ENCODE measurements around the gene EHMT2.

The EHMT2 gene

DNA sequence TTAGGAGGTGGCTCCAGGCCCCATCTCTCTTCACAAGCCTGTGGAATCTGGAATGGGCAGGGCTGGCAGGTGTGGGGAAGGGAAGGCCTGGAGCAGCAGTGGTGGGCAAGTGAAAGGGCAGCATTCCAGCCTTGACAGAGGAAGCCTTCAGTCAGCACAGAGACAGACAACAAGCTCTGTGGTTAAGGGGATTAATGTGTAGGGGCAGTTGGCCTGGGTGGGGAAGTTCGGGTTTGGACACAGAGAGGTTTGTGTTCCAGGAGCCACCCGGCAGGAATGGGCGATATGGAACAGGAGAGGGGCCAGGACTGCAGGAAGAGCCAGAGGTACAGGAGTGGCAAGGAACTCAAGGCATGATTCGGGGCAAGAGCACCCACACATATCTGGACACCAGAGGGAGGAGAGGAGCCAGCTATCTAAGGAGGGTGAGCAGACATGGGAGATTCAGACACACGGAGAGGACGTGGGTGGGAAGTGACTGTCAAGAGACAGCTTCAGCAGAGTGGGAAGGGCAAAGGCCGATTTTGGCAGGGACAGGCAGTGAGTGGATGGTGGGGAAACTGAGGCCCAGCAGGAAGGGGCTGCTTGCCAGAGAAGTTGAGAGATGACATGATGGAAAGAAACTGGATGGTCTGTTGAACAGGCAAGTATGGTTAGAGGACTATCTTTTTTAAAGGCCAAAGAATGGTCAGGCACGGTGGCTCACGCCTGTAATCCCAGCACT is 16.2 kb downstream of the EHMT2 start:
- no peak overlapping the region for H3K4me3 ChIP-seq (ENCODE audit: low read depth in 1 of 5, low read length in 5 of 5)
- H3K27me3 ChIP-seq (ENCODE audit: control insufficient read depth in 5 of 5, insufficient read depth in 4 of 5, low read length in 5 of 5): no peaks in the 10 kb centered on the region
- peaks cover 0 to 64% (median 62%) of the 10 kb centered on the region in 5 donors for H3K36me3 ChIP-seq (ENCODE audit: control insufficient read depth in 5 of 5, insufficient read depth in 5 of 5, low read length in 5 of 5)
- peaks cover 0 to 8% (median 3%) of the 10 kb centered on the region in 5 donors for H3K4me1 ChIP-seq (ENCODE audit: control insufficient read depth in 5 of 5, insufficient read depth in 5 of 5, low read length in 5 of 5)
- H3K27ac ChIP-seq (ENCODE audit: low read depth, low read length): no peak overlapping the region
- no peaks in the 10 kb centered on the region for H3K9me3 ChIP-seq (ENCODE audit: control insufficient read depth in 5 of 5, low read length in 5 of 5)
- H3K9ac ChIP-seq (ENCODE audit: low read length in 5 of 5): no peak overlapping the region

DNA sequence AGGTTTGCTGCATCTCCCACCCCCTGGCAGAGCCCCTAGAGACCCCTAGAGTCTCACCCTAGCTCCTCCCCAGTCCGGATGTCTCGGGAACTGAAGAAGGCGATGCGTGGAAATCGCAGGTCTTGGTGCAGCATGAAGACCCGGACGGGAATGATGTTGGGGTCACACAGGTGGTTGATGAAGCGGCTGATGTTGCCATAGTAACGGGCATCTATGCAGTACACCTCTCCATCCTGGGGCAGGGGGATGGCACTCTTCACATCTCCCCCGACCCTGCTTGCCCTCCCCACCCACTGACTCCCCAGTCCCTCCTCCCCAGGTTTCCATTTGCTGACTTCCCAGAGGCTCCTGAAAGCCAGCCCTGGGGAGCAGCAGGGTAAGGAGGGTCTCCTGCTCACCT is 16.9 kb downstream of the EHMT2 start:
- H3K4me1 ChIP-seq (ENCODE audit: control insufficient read depth in 5 of 5, insufficient read depth in 5 of 5, low read length in 5 of 5): peaks cover 0 to 8% (median 3%) of the 10 kb centered on the region in 5 donors
- H3K9me3 ChIP-seq (ENCODE audit: control insufficient read depth in 5 of 5, low read length in 5 of 5): no peaks in the 10 kb centered on the region
- no peaks in the 10 kb centered on the region for H3K27me3 ChIP-seq (ENCODE audit: control insufficient read depth in 5 of 5, insufficient read depth in 4 of 5, low read length in 5 of 5)
- no peak overlapping the region for H3K27ac ChIP-seq (ENCODE audit: low read depth, low read length)
- H3K4me3 ChIP-seq (ENCODE audit: low read depth in 1 of 5, low read length in 5 of 5): no peak overlapping the region
- H3K9ac ChIP-seq (ENCODE audit: low read length in 5 of 5): no peak overlapping the region
- peaks cover 0 to 59% (median 57%) of the 10 kb centered on the region in 5 donors for H3K36me3 ChIP-seq (ENCODE audit: control insufficient read depth in 5 of 5, insufficient read depth in 5 of 5, low read length in 5 of 5)

DNA sequence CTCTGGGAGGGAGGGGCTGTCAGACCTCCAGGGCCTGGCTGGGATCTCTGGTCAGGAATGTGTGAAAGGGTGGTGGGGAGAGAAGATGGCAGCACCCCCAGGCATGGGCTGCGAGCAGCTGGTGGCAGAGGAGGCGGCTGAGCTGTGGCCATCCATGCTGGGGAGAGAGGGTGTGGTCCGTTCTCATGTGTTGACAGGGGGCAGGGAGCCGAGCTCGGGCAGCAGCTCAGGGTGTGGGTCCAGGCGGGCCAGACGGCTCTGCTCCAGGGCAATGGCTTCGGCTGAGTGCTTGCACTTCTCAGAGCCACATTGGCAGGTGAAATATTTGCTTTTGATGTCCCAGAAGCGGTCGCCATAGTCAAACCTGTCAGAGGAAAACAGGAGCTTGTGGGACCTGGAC is 17.6 kb downstream of the EHMT2 start:
- Histone ChIP-seq H3K27ac (ENCODE audit: low read depth, low read length) (no peak overlapping the region), H3K9ac (ENCODE audit: low read length in 5 of 5) (no peak overlapping the region), H3K36me3 (ENCODE audit: control insufficient read depth in 5 of 5, insufficient read depth in 5 of 5, low read length in 5 of 5) (peaks cover 0 to 53% (median 52%) of the 10 kb centered on the region in 5 donors), H3K4me3 (ENCODE audit: low read depth in 1 of 5, low read length in 5 of 5) (no peak overlapping the region), H3K9me3 (ENCODE audit: control insufficient read depth in 5 of 5, low read length in 5 of 5) (no peaks in the 10 kb centered on the region), H3K27me3 (ENCODE audit: control insufficient read depth in 5 of 5, insufficient read depth in 4 of 5, low read length in 5 of 5) (no peaks in the 10 kb centered on the region), H3K4me1 (ENCODE audit: control insufficient read depth in 5 of 5, insufficient read depth in 5 of 5, low read length in 5 of 5) (peaks cover 0 to 8% (median 3%) of the 10 kb centered on the region in 5 donors)

DNA sequence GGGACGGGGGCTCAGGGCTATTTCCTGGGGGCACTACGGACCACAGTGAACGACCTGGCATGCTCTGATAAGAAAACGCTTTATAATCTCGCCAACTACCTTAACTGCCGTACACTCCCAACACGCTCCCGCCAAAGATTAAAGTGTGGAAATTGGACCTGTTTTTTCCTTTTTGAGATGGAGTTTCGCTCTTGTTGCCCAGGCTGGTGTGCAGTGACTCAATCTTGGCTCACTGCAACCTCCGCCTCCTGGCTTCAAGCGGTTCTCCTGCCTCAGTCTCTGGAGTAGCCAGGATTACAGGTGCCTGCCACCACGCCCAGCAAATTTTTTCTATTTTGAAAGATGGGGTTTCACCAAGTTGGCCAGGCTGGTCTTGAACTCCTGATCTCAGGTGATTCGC is 18.4 kb downstream of the EHMT2 start:
- Histone ChIP-seq H3K4me1 (ENCODE audit: control insufficient read depth in 5 of 5, insufficient read depth in 5 of 5, low read length in 5 of 5) (peaks cover 0 to 8% (median 3%) of the 10 kb centered on the region in 5 donors), H3K27ac (ENCODE audit: low read depth, low read length) (no peak overlapping the region), H3K27me3 (ENCODE audit: control insufficient read depth in 5 of 5, insufficient read depth in 4 of 5, low read length in 5 of 5) (no peaks in the 10 kb centered on the region), H3K9ac (ENCODE audit: low read length in 5 of 5) (no peak overlapping the region), H3K9me3 (ENCODE audit: control insufficient read depth in 5 of 5, low read length in 5 of 5) (no peaks in the 10 kb centered on the region), H3K4me3 (ENCODE audit: low read depth in 1 of 5, low read length in 5 of 5) (no peak overlapping the region), H3K36me3 (ENCODE audit: control insufficient read depth in 5 of 5, insufficient read depth in 5 of 5, low read length in 5 of 5) (peaks cover 0 to 46% (median 45%) of the 10 kb centered on the region in 5 donors)

DNA sequence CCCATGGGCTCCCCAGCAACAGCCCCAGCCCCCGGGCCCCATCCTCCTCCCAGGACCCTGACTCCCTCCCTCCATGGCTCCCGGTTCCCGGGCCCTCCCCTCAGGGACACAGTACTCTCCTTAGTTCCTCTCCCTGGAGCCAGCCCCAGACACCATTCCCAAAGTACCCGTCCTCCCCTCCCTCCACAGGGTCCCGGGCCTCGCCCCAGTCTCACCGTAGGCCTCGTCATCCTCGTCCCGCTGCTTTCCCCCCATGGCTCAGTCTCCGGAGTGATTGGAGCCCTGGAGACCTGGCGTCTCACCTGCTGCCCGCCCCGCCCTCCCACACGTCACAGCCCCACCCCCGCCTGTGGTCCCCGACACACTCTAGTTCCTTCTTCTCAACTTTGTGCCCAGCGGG is 18.8 kb downstream of the EHMT2 start, which contains the start of gene SLC44A4:
TSS of gene SLC44A4 (minus strand) at position 272 of the 400 bp plus-strand sequence. CDS start at position 255, 17 bp downstream.
- H3K4me3 ChIP-seq (ENCODE audit: low read depth in 1 of 5, low read length in 5 of 5): no peak within 1 kb of the TSS
- H3K9me3 ChIP-seq (ENCODE audit: control insufficient read depth in 5 of 5, low read length in 5 of 5): no peaks in the 10 kb centered on the region
- no peak within 1 kb of the TSS for H3K27ac ChIP-seq (ENCODE audit: low read depth, low read length)
- H3K4me1 ChIP-seq (ENCODE audit: control insufficient read depth in 5 of 5, insufficient read depth in 5 of 5, low read length in 5 of 5): peaks cover 0 to 8% (median 3%) of the 10 kb centered on the region in 5 donors
- H3K9ac ChIP-seq (ENCODE audit: low read length in 5 of 5): no peak within 1 kb of the TSS
- no peaks in the 10 kb centered on the region for H3K27me3 ChIP-seq (ENCODE audit: control insufficient read depth in 5 of 5, insufficient read depth in 4 of 5, low read length in 5 of 5)
- peaks cover 0 to 42% (median 41%) of the 10 kb centered on the region in 5 donors for H3K36me3 ChIP-seq (ENCODE audit: control insufficient read depth in 5 of 5, insufficient read depth in 5 of 5, low read length in 5 of 5)

DNA sequence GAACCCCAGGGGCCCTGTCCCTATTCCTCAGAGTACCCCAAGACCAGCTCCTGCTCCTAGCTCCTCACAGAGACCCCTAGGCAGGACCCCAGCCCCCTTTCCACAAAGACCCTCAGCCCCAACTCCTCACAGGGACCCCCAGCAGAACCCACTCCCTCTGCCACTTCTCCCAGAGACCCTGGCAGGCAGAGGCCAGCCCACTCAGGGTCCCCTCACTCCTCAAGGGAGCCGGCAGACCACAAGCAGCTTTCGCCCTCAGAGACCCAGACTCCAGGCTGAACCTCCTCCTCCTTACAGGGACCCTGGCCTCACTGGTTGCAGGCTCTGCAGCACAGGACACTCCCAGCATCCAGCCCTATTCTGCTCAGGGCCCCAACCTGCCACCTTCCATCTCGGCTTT is 19.3 kb downstream of the EHMT2 start:
- no peak overlapping the region for H3K27ac ChIP-seq (ENCODE audit: low read depth, low read length)
- no peak overlapping the region for H3K4me3 ChIP-seq (ENCODE audit: low read depth in 1 of 5, low read length in 5 of 5)

DNA sequence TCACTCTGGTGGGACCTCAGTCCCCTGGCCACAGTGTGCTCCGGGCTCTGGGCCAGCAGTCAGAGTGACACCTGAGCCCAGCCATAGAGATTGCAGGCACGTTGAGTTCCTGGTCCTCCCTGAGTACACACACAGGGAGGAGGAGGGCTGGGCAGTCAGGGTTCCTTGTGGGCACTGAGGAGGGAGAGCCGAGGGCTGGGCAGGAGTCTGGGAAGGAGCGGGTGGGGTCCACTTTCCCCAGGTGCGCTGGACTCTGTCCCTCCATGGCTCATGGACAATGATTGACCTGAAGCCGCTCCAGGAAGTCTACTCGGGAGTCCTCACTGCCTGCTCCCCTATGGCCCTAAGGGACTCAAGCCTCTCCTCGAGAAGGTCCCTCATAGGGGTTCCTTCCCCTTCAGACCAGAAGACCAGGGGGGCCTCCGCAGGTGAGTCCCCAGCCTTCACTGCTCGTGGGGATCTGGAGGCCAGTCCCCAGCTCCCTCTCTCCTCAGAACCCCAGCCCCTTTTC is 19.8 kb downstream of the EHMT2 start:
- H3K27me3 ChIP-seq (ENCODE audit: control insufficient read depth in 5 of 5, insufficient read depth in 4 of 5, low read length in 5 of 5): no peaks in the 10 kb centered on the region
- H3K9me3 ChIP-seq (ENCODE audit: control insufficient read depth in 5 of 5, low read length in 5 of 5): no peaks in the 10 kb centered on the region
- peaks cover 0 to 8% (median 3%) of the 10 kb centered on the region in 5 donors for H3K4me1 ChIP-seq (ENCODE audit: control insufficient read depth in 5 of 5, insufficient read depth in 5 of 5, low read length in 5 of 5)
- H3K27ac ChIP-seq (ENCODE audit: low read depth, low read length): no peak overlapping the region
- H3K36me3 ChIP-seq (ENCODE audit: control insufficient read depth in 5 of 5, insufficient read depth in 5 of 5, low read length in 5 of 5): peaks cover 0 to 31% (median 30%) of the 10 kb centered on the region in 5 donors
- no peak overlapping the region for H3K9ac ChIP-seq (ENCODE audit: low read length in 5 of 5)
- no peak overlapping the region for H3K4me3 ChIP-seq (ENCODE audit: low read depth in 1 of 5, low read length in 5 of 5)

More for the DNA sequence above, 19.3 kb downstream of the EHMT2 start:
- Histone ChIP-seq H3K9ac (ENCODE audit: low read length in 5 of 5) (no peak overlapping the region), H3K36me3 (ENCODE audit: control insufficient read depth in 5 of 5, insufficient read depth in 5 of 5, low read length in 5 of 5) (peaks cover 0 to 37% (median 36%) of the 10 kb centered on the region in 5 donors), H3K27me3 (ENCODE audit: control insufficient read depth in 5 of 5, insufficient read depth in 4 of 5, low read length in 5 of 5) (no peaks in the 10 kb centered on the region), H3K9me3 (ENCODE audit: control insufficient read depth in 5 of 5, low read length in 5 of 5) (no peaks in the 10 kb centered on the region), H3K4me1 (ENCODE audit: control insufficient read depth in 5 of 5, insufficient read depth in 5 of 5, low read length in 5 of 5) (peaks cover 0 to 8% (median 3%) of the 10 kb centered on the region in 5 donors)

DNA sequence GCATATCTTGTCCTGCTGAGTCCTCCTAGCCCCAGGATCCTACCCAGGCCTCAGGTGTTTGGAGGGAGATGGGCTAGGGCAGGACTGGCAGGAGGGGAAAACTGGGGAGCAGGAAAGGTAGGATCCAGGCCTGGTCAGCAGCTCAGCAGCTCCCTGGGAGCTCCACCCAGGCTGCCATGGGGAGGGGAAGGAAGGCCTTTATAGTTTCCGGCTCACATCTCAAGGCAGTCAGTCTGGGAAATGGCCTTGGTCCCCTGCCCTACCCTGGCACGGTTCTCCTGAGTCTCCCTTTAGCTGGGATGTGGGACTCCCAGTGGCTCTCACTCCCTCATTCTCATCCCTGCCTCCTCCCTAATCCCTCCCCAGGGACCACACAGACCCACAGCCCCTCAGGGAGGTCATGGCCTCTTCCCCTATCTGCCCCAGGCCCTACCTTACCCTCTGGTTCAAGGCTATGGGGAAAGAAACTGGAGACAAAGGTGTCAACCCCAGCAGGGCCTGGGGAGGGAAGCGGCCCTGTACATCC is 20.3 kb downstream of the EHMT2 start:
- H3K27me3 ChIP-seq (ENCODE audit: control insufficient read depth in 5 of 5, insufficient read depth in 4 of 5, low read length in 5 of 5): no peaks in the 10 kb centered on the region
- H3K4me3 ChIP-seq (ENCODE audit: low read depth in 1 of 5, low read length in 5 of 5): no peak overlapping the region
- H3K27ac ChIP-seq (ENCODE audit: low read depth, low read length): no peak overlapping the region
- H3K4me1 ChIP-seq (ENCODE audit: control insufficient read depth in 5 of 5, insufficient read depth in 5 of 5, low read length in 5 of 5): peaks cover 0 to 8% (median 3%) of the 10 kb centered on the region in 5 donors
- no peak overlapping the region for H3K9ac ChIP-seq (ENCODE audit: low read length in 5 of 5)
- H3K36me3 ChIP-seq (ENCODE audit: control insufficient read depth in 5 of 5, insufficient read depth in 5 of 5, low read length in 5 of 5): peaks cover 0 to 26% (median 25%) of the 10 kb centered on the region in 5 donors
- H3K9me3 ChIP-seq (ENCODE audit: control insufficient read depth in 5 of 5, low read length in 5 of 5): no peaks in the 10 kb centered on the region

DNA sequence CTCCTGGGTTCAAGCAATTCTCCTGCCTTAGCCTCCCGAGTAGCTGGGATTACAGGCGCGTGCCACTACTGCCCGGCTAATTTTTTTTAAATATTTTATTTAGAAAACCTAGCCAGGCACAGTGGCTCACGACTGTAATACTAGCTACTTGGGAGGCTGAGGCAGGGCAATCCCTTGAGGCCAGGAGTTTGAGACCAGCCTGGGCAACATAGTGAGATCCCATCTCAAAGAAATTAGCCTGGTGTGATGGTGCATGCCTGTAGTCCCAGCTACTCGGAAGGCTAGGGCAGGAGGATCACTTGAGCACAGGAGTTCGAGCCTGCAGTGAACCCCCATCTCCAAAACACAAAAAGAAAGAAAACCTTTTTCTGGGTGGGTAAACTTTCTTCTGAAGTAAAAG is 21.1 kb downstream of the EHMT2 start:
- Histone ChIP-seq H3K4me3 (ENCODE audit: low read depth in 1 of 5, low read length in 5 of 5) (no peak overlapping the region), H3K27me3 (ENCODE audit: control insufficient read depth in 5 of 5, insufficient read depth in 4 of 5, low read length in 5 of 5) (peaks cover 0 to 5% (median 3%) of the 10 kb centered on the region in 5 donors), H3K27ac (ENCODE audit: low read depth, low read length) (no peak overlapping the region), H3K9me3 (ENCODE audit: control insufficient read depth in 5 of 5, low read length in 5 of 5) (no peaks in the 10 kb centered on the region), H3K36me3 (ENCODE audit: control insufficient read depth in 5 of 5, insufficient read depth in 5 of 5, low read length in 5 of 5) (peaks cover 0 to 20% (median 20%) of the 10 kb centered on the region in 5 donors), H3K9ac (ENCODE audit: low read length in 5 of 5) (no peak overlapping the region), H3K4me1 (ENCODE audit: control insufficient read depth in 5 of 5, insufficient read depth in 5 of 5, low read length in 5 of 5) (peaks cover 0 to 8% (median 3%) of the 10 kb centered on the region in 5 donors)

DNA sequence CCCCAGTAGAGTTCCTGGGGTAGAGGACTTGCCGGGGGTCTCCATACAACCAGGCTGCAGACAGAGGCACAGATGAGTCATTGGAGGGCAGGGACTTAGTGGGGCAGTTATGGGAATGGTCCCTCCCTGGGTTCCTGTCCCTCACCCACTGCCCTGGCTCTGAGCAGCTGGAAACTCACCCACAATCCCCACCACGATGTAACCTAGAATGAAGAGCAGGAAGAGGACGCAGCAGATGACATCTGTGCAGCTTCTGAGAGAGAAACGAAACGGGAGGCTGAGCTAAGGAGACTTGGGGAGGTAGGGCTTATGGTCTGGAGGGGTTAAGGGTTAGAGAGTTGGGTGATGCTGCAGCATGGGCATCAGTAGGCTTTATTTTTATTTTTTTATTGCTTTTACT is 21.6 kb downstream of the EHMT2 start:
- Histone ChIP-seq H3K36me3 (ENCODE audit: control insufficient read depth in 5 of 5, insufficient read depth in 5 of 5, low read length in 5 of 5) (peaks cover 0 to 15% (median 15%) of the 10 kb centered on the region in 5 donors), H3K27me3 (ENCODE audit: control insufficient read depth in 5 of 5, insufficient read depth in 4 of 5, low read length in 5 of 5) (peaks cover 0 to 9% (median 3%) of the 10 kb centered on the region in 5 donors), H3K4me1 (ENCODE audit: control insufficient read depth in 5 of 5, insufficient read depth in 5 of 5, low read length in 5 of 5) (peaks cover 0 to 8% (median 3%) of the 10 kb centered on the region in 5 donors), H3K4me3 (ENCODE audit: low read depth in 1 of 5, low read length in 5 of 5) (no peak overlapping the region), H3K27ac (ENCODE audit: low read depth, low read length) (no peak overlapping the region), H3K9ac (ENCODE audit: low read length in 5 of 5) (no peak overlapping the region), H3K9me3 (ENCODE audit: control insufficient read depth in 5 of 5, low read length in 5 of 5) (no peaks in the 10 kb centered on the region)

All from subcutaneous abdominal adipose tissue (tissue), 5 donors.